PC-3 (cell line): ENCODE data around the gene TNRC6C.

Experiments used
- CTCF ChIP-seq: fragments of 300-600 bp; sonication (generic); conservative IDR thresholded peaks from 2 replicates; pipeline ENCODE4 v1.5.1; 2017; ENCODE audit warnings: antibody characterized with exemption, low read depth, mild to moderate bottlenecking, low read length
- EZH2phosphoT487 ChIP-seq: fragments of 300-600 bp; sonication (generic); IDR thresholded peaks from 2 replicates; pipeline ENCODE4 v1.6.1; 2018; ENCODE audit warnings: mild to moderate bottlenecking, antibody characterized with exemption, low read length, borderline replicate concordance

GRCh38 chr17:77915594-77916021, 42.9 kb upstream of the TNRC6C start:
- no peak for TF ChIP-seq CTCF
- TF ChIP-seq EZH2phosphoT487: no peak
